NK-92 (cell line): Measurements from ENCODE around the gene HOXD8.

Source experiments
- DNase-seq: peaks from one replicate; lab custom pipeline; 2025; ENCODE audit not compliant: unreplicated experiment; lab: John Stamatoyannopoulos, UW

HOXD8 gene

DNA sequence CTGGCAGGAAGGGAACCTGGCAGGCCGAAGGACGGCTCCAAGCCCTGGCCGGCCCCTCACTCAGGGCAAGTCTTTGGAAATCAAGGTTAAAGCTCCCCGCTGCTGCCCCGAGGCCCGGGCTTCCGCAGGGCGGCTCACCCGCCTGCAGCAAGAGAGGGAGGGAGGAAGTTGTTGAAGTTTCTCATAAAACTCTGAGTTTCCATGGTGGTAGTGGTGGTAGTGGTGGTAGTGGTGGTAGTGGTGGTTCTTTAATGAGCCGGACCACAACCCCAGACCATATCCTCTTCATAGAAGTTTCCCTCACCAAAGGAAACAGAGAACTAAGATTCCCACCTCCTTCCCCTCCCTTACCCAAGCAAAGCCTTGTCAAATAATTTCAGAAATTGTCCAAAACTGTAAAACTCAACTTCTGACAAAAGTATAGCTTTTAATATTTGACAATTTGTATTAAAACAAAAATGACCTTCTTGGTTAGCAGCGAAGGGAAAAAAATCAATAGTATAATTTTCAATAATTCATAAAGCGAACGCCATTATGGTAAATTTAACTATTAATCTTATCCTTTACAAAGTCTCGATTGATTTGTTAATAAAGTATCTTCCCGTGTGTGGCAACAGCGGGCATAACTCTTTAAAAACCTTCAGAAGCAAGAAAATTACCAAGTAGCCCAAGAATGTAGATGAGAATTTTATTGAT is 14.4 kb upstream of the HOXD8 start:
- DNase-seq, result no peak

DNA sequence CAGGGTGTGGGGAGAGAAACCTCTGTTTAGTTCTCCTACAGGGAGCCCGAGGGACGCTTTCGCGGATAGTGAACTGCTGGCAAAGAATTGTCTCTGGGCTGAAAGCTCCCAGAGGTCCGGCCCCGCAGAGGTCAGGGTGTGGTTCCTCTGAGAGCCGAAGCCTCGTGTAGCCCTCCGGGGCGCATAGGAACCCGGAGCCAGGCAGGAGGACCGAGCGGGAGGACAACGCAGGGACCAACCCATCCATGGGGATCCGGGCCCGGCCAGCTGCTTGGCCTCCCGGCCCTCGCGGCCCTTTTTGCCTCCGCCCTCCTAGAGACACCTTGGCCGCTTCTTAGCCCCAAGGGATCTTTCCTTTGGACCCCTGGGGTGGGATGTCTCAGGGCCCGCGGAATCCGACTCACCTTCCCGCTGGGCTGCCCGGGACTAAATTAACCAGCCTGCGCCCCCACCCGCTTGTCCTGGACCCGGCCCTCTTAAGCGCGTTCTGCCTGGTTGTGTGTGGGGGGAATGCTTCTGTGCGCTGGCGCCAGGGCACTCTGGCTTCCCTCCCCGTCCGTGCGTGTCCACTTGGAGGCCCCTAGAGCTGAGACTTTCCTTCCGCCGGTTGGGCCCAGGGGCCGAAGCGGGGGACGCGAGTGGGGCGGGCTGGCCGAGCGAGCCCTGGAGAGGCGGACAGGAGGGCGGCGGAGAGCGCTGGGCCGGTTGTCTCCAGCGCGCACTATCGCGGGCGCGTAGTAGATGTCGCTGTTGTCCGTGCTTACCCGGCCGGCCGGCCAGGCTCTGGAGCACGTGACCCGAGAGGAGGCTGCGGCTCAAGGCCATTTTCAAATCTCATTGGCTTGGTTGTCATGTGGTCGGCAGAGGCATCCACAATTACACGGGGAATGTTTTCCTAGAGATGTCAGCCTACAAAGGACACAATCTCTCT is 13.4 kb upstream of the HOXD8 start, which contains the start of gene HOXD10:
HOXD10 (plus strand) TSS at position 896 of the 931 bp plus-strand sequence. CDS start 56 bp downstream, outside the sequence.
- DNase-seq, result no peak

- no peak for DNase-seq
These were observed 12.2 kb upstream of the HOXD8 start for GRCh38 chr2:176117162-176117822.

DNA sequence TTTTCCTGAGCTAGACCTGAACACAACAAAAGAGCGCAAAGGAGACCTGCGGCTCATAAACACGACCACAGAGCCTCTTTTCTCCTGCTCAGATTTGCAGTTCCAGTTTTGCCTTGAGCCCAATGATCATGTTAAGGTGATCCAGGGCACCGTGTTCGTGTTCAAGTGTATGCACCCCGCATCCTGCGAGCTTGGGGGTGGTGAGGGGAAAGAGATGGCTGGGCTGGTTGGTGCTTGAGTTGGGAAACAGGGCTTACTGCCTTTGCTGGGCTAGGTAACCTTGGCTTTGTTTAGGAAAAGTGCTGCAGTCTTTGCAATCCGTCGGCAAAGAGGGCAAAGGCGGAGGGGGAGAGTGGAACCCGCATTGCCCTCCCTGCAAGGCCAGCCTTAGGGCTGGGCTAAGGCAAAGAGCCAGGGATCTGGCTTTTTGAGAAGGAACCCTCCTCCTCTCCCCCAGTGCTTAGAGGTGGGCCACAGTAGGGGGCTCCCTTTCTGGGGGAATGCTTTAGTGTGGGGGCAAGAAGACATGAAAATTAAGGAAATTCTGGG is 11.6 kb upstream of the HOXD8 start:
- no peak for DNase-seq

- DNase-seq, result no peak
These were observed 10.7 kb upstream of the HOXD8 start for GRCh38 chr2:176118601-176119339.

GRCh38 chr2:176120364-176121189 is 8.9 kb upstream of the HOXD8 start:
- DNase-seq, result no peak

DNA sequence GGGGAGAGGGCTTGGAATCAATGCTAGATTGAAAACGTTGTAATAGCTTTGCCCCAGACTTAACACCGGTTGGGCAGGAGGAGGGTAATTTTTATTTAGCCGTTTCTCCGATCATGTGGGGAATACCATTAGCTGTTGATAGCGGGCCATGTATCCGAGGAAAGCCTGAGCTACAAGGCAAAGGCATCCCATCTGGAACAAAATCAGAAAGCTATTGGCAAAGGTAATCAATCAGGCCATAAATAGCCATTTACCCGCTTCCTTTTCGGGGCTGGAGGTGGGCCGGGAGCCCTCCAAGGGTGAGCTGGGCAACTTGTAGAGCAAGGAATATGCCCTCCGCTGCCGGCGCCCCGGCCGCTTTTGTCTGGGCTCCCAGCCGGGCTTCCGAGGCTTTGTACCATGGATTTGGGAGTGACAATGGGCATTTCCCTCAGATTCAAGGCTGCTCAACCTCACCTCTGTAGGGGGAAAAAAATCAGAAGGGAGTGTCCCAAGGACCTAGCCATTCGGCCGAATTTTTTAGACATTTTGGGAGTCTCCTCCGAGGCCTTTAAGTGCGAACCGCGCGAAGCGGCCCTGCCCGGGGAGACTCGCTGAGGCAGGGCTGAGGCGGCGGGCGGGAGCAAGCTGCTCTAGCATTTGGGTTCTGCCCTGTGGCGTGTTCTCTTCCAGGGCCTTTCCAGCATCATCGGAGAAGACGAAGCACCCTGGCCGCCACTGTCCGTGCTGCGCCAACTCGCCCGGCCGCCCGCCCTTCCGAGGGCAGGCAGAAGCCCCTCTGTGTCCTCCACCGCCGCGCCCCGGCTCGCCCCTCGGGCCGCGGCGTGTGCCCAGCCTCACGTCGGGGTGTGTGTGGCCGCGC is 8.1 kb upstream of the HOXD8 start:
- no peak for DNase-seq

- no peak for DNase-seq
These were observed 7.3 kb upstream of the HOXD8 start for GRCh38 chr2:176122052-176122682.

GRCh38 chr2:176122683-176123410 is 6.7 kb upstream of the HOXD8 start, which contains the start of gene HOXD9:
HOXD9 (plus strand) TSS chr2:176122719; CDS start chr2:176122769, 50 bp downstream.
- no peak for DNase-seq

GRCh38 chr2:176123411-176124109 is 5.9 kb upstream of the HOXD8 start:
- no peak for DNase-seq

GRCh38 chr2:176124110-176124946 is 5.2 kb upstream of the HOXD8 start:
- DNase-seq, result no peak

- no peak for DNase-seq
These were observed 4.3 kb upstream of the HOXD8 start for GRCh38 chr2:176124947-176125771.

DNA sequence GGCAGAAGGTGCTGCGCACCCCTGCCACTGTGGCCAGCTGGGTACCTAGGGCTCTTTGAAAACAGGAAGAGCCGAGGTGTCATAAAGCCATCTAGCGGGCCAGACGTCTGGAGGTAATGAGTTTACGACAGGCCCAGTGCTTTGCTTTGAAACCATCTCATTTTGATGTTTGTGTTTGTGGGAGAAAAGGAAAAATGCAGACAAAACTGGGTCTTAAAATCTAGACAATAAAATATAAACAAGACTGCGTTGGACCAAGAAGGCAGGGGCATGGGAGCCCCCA is 3.8 kb upstream of the HOXD8 start:
- DNase-seq, result no peak

DNA sequence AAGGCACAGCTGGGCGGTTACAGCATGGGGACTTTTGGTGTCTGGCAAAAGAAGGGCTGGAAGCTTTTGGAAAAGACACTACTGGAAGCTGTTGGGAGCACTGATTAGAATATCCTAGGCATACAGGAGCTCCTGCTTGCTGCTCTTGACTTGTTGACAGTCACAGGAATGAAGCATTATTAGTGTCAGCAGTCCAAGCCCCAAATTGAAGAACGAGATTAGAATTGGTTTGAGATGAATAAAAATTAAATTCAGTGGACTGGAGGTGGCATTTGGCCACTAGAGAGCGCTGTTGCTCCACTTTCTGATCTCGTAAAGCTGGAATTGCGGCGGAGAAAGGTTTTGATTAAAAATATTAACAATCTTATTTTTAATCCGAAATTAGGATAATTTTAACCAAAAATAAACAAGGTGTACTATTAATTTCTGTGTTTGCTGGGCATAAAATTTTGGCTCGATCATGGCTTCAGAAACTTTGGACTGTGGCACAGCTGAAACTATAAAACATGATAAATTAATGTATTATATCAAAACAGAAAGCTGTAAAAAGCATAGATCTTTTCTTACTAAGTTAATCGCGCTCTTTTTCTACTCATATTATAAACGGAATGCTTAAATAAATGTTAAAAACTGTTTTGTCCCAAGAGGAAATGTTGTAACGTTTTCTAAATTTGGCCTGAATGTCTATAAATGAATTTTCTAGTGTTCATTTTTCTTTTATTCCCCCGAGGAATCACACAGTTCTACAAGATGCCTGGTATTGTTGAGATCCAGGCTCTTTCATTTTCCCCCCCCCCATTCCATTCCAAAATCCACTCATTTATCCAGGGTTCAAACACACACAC is 2.4 kb upstream of the HOXD8 start:
- DNase-seq, result no peak

- DNase-seq, result no peak
These were observed 1.8 kb upstream of the HOXD8 start for GRCh38 chr2:176127774-176128072.
